ENCODE measurements around the gene TAF11.
"Not testable (repeated sequence)": the region's sequence is repeated elsewhere in the genome, so short reads cannot be mapped to it uniquely, and the experiment has no call there.

Gene TAF11

GRCh38 chr6:34897130-34897529, 9.3 kb upstream of the TAF11 start:
- no peak for TF ChIP-seq ESRRG (CRISPR knock-in tag; IDR thresholded peaks at IDR 0.05)
- ATAC-seq: no peak

DNA sequence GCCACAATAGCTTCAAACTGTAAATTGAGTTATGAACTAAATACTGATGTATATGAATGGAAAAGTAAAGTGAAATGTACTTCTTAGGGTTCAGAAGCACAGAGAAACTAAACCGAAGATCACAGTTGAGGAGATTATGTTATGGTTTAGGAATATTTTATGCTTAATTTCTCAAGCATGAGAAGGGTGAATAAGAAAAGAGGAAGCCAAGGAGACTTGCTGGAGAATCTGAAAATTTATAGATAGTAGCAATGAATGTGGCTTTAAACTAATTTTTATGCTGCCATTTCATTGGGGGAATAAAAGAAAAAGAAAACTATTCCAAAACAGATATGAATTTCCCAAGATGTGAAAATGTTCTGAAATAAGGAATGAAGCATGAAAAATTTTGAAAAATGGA, 6.9 kb upstream of the TAF11 start:
- ATAC-seq: no peak
- TF ChIP-seq ARNTL (CRISPR knock-in tag; IDR thresholded peaks at IDR 0.05; ENCODE audit: borderline replicate concordance, low read depth) (no peak), TCF4 (CRISPR knock-in tag; IDR thresholded peaks at IDR 0.05; ENCODE audit: borderline replicate concordance) (no peak), ZFP3 (CRISPR knock-in tag; IDR thresholded peaks at IDR 0.05) (no peak), OSR1 (CRISPR knock-in tag; IDR thresholded peaks at IDR 0.05) (no peak), ZNF565 (CRISPR knock-in tag; conservative IDR thresholded peaks at IDR 0.05; ENCODE audit: low read depth) (no peak), CSDC2 (CRISPR knock-in tag; IDR thresholded peaks at IDR 0.05) (no peak), ZNF8 (CRISPR knock-in tag; IDR thresholded peaks at IDR 0.05) (no peak), ZNF70 (CRISPR knock-in tag; IDR thresholded peaks at IDR 0.05) (no peak), ESRRG (CRISPR knock-in tag; IDR thresholded peaks at IDR 0.05) (no peak), ISL1 (CRISPR knock-in tag; IDR thresholded peaks at IDR 0.05) (no peak), RARB (CRISPR knock-in tag; IDR thresholded peaks at IDR 0.05) (no peak)
- TF ChIP-seq, protein P1, sequence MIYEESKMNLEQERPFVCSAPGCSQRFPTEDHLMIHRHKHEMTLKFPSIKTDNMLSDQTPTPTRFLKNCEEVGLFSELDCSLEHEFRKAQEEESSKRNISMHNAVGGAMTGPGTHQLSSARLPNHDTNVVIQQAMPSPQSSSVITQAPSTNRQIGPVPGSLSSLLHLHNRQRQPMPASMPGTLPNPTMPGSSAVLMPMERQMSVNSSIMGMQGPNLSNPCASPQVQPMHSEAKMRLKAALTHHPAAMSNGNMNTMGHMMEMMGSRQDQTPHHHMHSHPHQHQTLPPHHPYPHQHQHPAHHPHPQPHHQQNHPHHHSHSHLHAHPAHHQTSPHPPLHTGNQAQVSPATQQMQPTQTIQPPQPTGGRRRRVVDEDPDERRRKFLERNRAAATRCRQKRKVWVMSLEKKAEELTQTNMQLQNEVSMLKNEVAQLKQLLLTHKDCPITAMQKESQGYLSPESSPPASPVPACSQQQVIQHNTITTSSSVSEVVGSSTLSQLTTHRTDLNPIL (CRISPR knock-in tag; IDR thresholded peaks at IDR 0.05; ENCODE audit: low read depth): no peak

- ATAC-seq: no peak
- TF ChIP-seq PPARA (CRISPR knock-in tag; IDR thresholded peaks at IDR 0.05; ENCODE audit: borderline replicate concordance) (no peak), OSR1 (CRISPR knock-in tag; IDR thresholded peaks at IDR 0.05) (no peak)
These were observed 3.5 kb upstream of the TAF11 start for GRCh38 chr6:34891296-34891695.

GRCh38 chr6:34890533-34890925, 2.7 kb upstream of the TAF11 start:
- TF ChIP-seq ESRRG (CRISPR knock-in tag; IDR thresholded peaks at IDR 0.05) (no peak), BACH2 (CRISPR knock-in tag; IDR thresholded peaks at IDR 0.05; ENCODE audit: borderline replicate concordance) (no peak), ARNTL (CRISPR knock-in tag; IDR thresholded peaks at IDR 0.05; ENCODE audit: borderline replicate concordance, low read depth) (no peak)
- no peak for ATAC-seq

DNA sequence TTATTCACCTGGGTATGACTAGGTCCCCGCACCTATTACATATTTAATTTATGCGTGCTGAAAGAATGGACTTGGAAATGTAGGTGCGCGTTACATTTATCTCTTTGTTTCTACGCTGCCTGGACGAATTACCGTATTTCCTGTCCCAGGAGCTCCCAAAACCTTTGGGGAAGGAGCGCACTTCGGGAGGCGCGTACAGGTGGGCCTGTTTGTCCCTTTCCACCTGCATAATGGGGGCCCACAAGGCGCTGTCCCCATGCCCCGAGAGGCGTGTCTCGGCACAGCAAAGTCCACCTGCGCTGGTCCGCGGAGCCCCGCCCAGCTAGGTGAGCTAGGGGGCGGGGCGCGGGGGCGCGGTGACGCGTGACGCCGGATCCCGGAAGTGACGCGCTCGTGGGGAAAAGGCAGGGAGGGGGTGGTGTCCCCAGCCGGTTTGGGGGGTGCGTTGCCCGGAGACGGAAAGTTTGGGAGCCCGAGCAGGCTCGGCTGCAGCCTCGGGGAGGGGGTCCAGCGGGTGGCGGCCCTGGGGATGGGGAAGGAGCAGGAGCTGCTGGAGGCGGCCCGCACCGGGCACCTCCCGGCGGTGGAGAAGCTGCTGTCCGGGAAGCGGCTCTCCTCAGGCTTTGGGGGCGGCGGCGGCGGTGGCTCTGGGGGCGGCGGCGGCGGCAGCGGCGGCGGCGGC, 1.2 kb upstream of the TAF11 start, which contains the start of gene ANKS1A:
ANKS1A (plus strand) TSS at position 382 of the 682 bp plus-strand sequence; CDS start at position 530, 148 bp downstream.
- peak; percentile 62 for ATAC-seq

GRCh38 chr6:34888514-34888856, 643 bp upstream of the TAF11 start:
- TF ChIP-seq ZFP3 (CRISPR knock-in tag; IDR thresholded peaks at IDR 0.05) (no peak), CSDC2 (CRISPR knock-in tag; IDR thresholded peaks at IDR 0.05) (no peak), ISL1 (CRISPR knock-in tag; IDR thresholded peaks at IDR 0.05) (no peak), POU6F1 (CRISPR knock-in tag; IDR thresholded peaks at IDR 0.05; ENCODE audit: borderline replicate concordance, low read depth) (no peak), BACH2 (CRISPR knock-in tag; IDR thresholded peaks at IDR 0.05; ENCODE audit: borderline replicate concordance) (no peak), ESRRG (CRISPR knock-in tag; IDR thresholded peaks at IDR 0.05) (no peak), GLIS3 (CRISPR knock-in tag; IDR thresholded peaks at IDR 0.05) (no peak)
- no peak; the same call in 2 of the 3 replicates for ATAC-seq

More for the DNA sequence above, 1.2 kb upstream of the TAF11 start, which contains the start of gene ANKS1A:
- TF ChIP-seq, protein P2, sequence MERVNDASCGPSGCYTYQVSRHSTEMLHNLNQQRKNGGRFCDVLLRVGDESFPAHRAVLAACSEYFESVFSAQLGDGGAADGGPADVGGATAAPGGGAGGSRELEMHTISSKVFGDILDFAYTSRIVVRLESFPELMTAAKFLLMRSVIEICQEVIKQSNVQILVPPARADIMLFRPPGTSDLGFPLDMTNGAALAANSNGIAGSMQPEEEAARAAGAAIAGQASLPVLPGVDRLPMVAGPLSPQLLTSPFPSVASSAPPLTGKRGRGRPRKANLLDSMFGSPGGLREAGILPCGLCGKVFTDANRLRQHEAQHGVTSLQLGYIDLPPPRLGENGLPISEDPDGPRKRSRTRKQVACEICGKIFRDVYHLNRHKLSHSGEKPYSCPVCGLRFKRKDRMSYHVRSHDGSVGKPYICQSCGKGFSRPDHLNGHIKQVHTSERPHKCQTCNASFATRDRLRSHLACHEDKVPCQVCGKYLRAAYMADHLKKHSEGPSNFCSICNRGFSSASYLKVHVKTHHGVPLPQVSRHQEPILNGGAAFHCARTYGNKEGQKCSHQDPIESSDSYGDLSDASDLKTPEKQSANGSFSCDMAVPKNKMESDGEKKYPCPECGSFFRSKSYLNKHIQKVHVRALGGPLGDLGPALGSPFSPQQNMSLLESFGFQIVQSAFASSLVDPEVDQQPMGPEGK (CRISPR knock-in tag; IDR thresholded peaks at IDR 0.05; ENCODE audit: borderline replicate concordance): peak; percentile 46; the same call in 1 of the 2 replicates
- no peak for TF ChIP-seq ZC3H10 (CRISPR knock-in tag; IDR thresholded peaks at IDR 0.05)

DNA sequence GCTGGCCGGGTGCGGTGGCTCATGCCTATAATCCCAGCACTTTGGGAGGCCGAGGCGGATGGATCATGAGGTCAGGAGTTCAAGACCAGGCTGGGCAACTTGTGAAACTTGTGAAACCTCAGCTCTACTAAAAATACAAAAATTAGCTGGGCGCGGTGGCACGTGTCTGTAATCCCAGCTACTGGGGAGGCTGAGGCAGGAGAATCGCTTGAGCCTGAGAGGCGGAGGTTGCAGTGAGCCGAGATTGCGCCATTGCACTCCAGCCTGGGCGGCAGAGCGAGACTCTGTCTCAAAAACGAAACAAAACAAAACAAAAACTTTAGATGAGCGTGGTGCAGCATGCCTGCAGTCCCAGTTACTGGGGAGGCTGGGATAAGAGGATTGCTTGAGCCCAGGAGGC, 2.0 kb downstream of the TAF11 start:
- not testable (repeated sequence) for ATAC-seq

Measured in SK-N-SH treated with all-trans-retinoic acid at 6 μM for 48 hours (cell line).